BJ (cell line): ENCODE measurements around the gene ANAPC13. TPM values are rescaled to one million over a fixed set of nuclear protein-coding genes. Genes with fewer than 3 reads are reported as not detected.
A peak's percentile ranks its signal among the peaks of the same experiment; 100 is the strongest.

Source experiments
- CTCF ChIA-PET: fragments of 350-600 bp; formaldehyde crosslinking; extraction: SDS; loops from one replicate; lab custom pipeline; 2021; ENCODE audit warnings: antibody characterized with exemption, inconsistent platforms; lab: Yijun Ruan, JAX
- POLR2A ChIA-PET: fragments of 300-600 bp; sonication (Branson Sonifier 250); formaldehyde crosslinking; extraction: SDS; loops from one replicate; lab custom pipeline; 2021; ENCODE audit warnings: antibody characterized with exemption; lab: Charles Lee
- DNase-seq: peaks from one replicate; pipeline ENCODE4 v3.0.0-alpha.2; 2011; ENCODE audit warnings: low read depth
- H3K27me3 ChIP-seq: 2 replicates; pipeline ENCODE4 v1.6.0; 2011; ENCODE audit warnings: low read length; ENCODE audit not compliant: control insufficient read depth, insufficient read depth
- H3K36me3 ChIP-seq: 2 replicates; pipeline ENCODE4 v1.5.1; 2011; ENCODE audit warnings: low read length; ENCODE audit not compliant: control insufficient read depth, insufficient read depth
- H3K4me3 ChIP-seq: 2 replicates; pipeline ENCODE4 v1.5.1; 2011; ENCODE audit warnings: low read depth, mild to moderate bottlenecking, control low read depth, low read length
- CTCF ChIP-seq: IDR thresholded peaks from 2 replicates; pipeline ENCODE4 v1.5.1; 2011; ENCODE audit warnings: low read depth, mild to moderate bottlenecking, control low read depth, inconsistent platforms, low read length, moderate library complexity; ENCODE audit not compliant: insufficient read depth
- polyA plus RNA-seq: library from polyadenylated mRNA; depleted of rRNA; stranded (reverse); fragments of >200 nt; gene quantifications from 2 replicates; pipeline ENCODE4 v1.2.3, GENCODE V29; 2011

ANAPC13 gene
- polyA plus RNA-seq, 1 experiment = 54.6 TPM

GRCh38 chr3:134477938-134478337 lies 7.8 kb downstream of the ANAPC13 start:
- TF ChIP-seq CTCF = no peak
- no peaks in the 10 kb centered on the region for H3K27me3 ChIP-seq
- POLR2A ChIA-PET = interaction anchor here (1.4 kb wide), 1 partner anchor 107 kb away, joined by 7 read pairs; no protein-coding TSS in a partner anchor
- no peak overlapping the region for H3K4me3 ChIP-seq
- CTCF ChIA-PET = interaction anchor here (0.8 to 9.1 kb wide), 11 partner anchors 27 to 265 kb away, joined by 3 to 185 read pairs (median 4); no protein-coding TSS in a partner anchor
- H3K36me3 ChIP-seq = peaks cover 7% of the 10 kb centered on the region
- no peak for DNase-seq

DNA sequence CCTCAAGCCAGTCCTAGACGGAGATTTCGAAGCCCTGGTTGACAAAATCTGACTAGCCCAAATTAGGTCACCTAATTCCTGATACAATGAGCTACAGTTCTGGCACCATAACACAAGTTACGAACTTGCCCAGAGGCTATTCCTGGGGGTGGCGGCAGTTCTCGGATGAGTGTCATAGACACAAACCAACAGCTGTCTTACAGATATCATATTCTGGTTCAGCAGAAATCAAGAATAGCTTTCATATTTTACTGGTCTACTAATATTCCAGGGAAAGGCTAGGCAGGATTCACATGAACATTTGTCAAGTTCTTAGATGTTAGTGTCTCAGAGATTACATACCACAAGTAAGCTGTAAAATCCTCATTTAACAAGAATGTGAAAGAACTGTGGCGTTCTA lies 8.8 kb downstream of the ANAPC13 start:
- H3K27me3 ChIP-seq = no peaks in the 10 kb centered on the region
- no peak overlapping the region for H3K4me3 ChIP-seq
- POLR2A ChIA-PET = interaction anchor here (0.7 to 1.8 kb wide), 11 partner anchors 103 to 168 kb away, joined by 3 to 11 read pairs (median 4); partner anchors contain the start of gene AMOTL2
- DNase-seq = no peak
- CTCF ChIA-PET = interaction anchor here (0.6 to 9.1 kb wide), 13 partner anchors 102 to 278 kb away, joined by 3 to 185 read pairs (median 5); partner anchors contain the start of gene AMOTL2
- peaks cover 7% of the 10 kb centered on the region for H3K36me3 ChIP-seq
- TF ChIP-seq CTCF = no peak

GRCh38 chr3:134476306-134476705 lies 9.5 kb downstream of the ANAPC13 start:
- ChIA-PET POLR2A (interaction anchor here (1.2 to 1.8 kb wide), 5 partner anchors 109 to 167 kb away, joined by 3 to 11 read pairs (median 5); no protein-coding TSS in a partner anchor), CTCF (interaction anchor here (0.6 to 9.1 kb wide), 17 partner anchors 11 to 278 kb away, joined by 3 to 185 read pairs (median 5); partner anchors contain the start of gene AMOTL2)
- no peak for TF ChIP-seq CTCF
- Histone ChIP-seq H3K4me3 (no peak overlapping the region), H3K36me3 (peaks cover 6% of the 10 kb centered on the region), H3K27me3 (no peaks in the 10 kb centered on the region)
- DNase-seq = no peak

DNA sequence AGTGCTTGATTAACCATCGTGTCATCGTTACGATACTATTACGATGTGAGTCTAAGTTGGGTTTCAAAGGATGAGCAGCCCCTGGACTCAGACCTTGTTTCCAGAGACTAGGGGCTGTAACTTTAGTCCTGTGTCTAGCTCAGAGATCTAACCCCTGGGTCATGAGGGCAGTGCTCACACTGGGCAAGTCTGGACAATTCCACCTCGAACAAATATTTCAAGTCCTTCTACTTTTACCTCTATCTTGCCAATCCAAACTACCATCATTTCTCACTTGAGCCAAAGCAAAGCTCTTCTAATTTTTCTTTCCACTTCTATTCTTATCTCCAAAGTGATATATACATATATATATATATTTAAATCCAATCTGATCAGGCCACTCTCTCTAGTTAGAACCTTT lies 10.8 kb downstream of the ANAPC13 start:
- H3K27me3 ChIP-seq = no peaks in the 10 kb centered on the region
- no peak for DNase-seq
- TF ChIP-seq CTCF = no peak
- H3K4me3 ChIP-seq = no peak overlapping the region
- POLR2A ChIA-PET = no interaction called here
- CTCF ChIA-PET = interaction anchor here (0.7 to 9.1 kb wide), 14 partner anchors 9 to 262 kb away, joined by 3 to 185 read pairs (median 4); partner anchors contain the start of genes ANAPC13 and CEP63
- peaks cover 2% of the 10 kb centered on the region; the same call in 1 of the 2 replicates for H3K36me3 ChIP-seq

- ChIA-PET CTCF (interaction anchor here (0.7 to 9.1 kb wide), 31 partner anchors 9 to 272 kb away, joined by 3 to 185 read pairs (median 5); partner anchors contain the start of genes AMOTL2, ANAPC13 and CEP63), POLR2A (interaction anchor here (0.6 to 2.0 kb wide), 4 partner anchors 101 to 110 kb away, joined by 3 to 10 read pairs (median 4); no protein-coding TSS in a partner anchor)
- H3K4me3 ChIP-seq = no peak overlapping the region
- TF ChIP-seq CTCF = peak; percentile 61
- no peaks in the 10 kb centered on the region for H3K27me3 ChIP-seq
- no peak for DNase-seq
- H3K36me3 ChIP-seq = peaks cover 2% of the 10 kb centered on the region; the same call in 1 of the 2 replicates
Observed at GRCh38 chr3:134473868-134474546, 11.8 kb downstream of the ANAPC13 start.
